ENCODE results near the gene NFIA. TPM values are rescaled to one million over a fixed set of nuclear protein-coding genes. Genes with fewer than 3 reads are reported as not detected.

Gene NFIA
- total and polyA plus RNA-seq, 8 donors: 9.6 to 108 (median 37.2) TPM

GRCh38 chr1:61447968-61448430 is 365.6 kb downstream of the NFIA start:
- H3K27me3 ChIP-seq: no peaks in the 10 kb centered on the region
- no peaks in the 10 kb centered on the region for H3K36me3 ChIP-seq
- 83 to 95% (median 91%) methylated on average over 7 of the region's 7 CpGs for WGBS, 5 donors
- H3K9me3 ChIP-seq: no peaks in the 10 kb centered on the region
- no peak for DNase-seq
- no peak overlapping the region for H3K4me3 ChIP-seq
- peaks cover 44 to 93% (median 73%) of the 10 kb centered on the region in 4 donors for H3K4me1 ChIP-seq
- intact Hi-C loops (cut with DNase I; ENCODE audit: low total_unique reads): loop anchor here (10.0 kb wide), 1 partner anchor 473 kb away; no protein-coding TSS in a partner anchor
- TF ChIP-seq EP300 (IDR thresholded peaks at IDR 0.05) (no peak), CTCF (IDR thresholded peaks at IDR 0.05) (no peak), POLR2A (IDR thresholded peaks at IDR 0.05) (no peak), POLR2AphosphoS5 (IDR thresholded peaks at IDR 0.05) (no peak)
- H3K27ac ChIP-seq: peak overlapping the region in 4 of 5 donors; percentile 48 to 81 (median 62)

- H3K27ac ChIP-seq: peak overlapping the region in 4 of 5 donors; percentile 68 to 81 (median 73)
- peak; percentile 61 for TF ChIP-seq EP300 (IDR thresholded peaks at IDR 0.05)
- TF ChIP-seq POLR2AphosphoS5 (IDR thresholded peaks at IDR 0.05): peak; percentile 19 to 59 (median 48)
- no peak for TF ChIP-seq POLR2A (IDR thresholded peaks at IDR 0.05)
- TF ChIP-seq CTCF (IDR thresholded peaks at IDR 0.05): no peak
- WGBS, 5 donors: 58 to 85% (median 79%) methylated on average over 9 of the region's 9 CpGs
- H3K36me3 ChIP-seq: no peaks in the 10 kb centered on the region
- no peaks in the 10 kb centered on the region for H3K27me3 ChIP-seq
- no peaks in the 10 kb centered on the region for H3K9me3 ChIP-seq
- peak in 1 of 2 donors; percentile 75 for DNase-seq
- H3K4me3 ChIP-seq: no peak overlapping the region
- intact Hi-C loops (cut with DNase I; ENCODE audit: low total_unique reads): loop anchor here (10.0 kb wide), 1 partner anchor 474 kb away; no protein-coding TSS in a partner anchor
- peaks cover 40 to 93% (median 74%) of the 10 kb centered on the region in 4 donors for H3K4me1 ChIP-seq
Measured at GRCh38 chr1:61448914-61449313, 366.6 kb downstream of the NFIA start.

- no peak overlapping the region for H3K4me3 ChIP-seq
- no peak for TF ChIP-seq POLR2AphosphoS5 (IDR thresholded peaks at IDR 0.05)
- no peak for TF ChIP-seq POLR2A (IDR thresholded peaks at IDR 0.05)
- no peak for TF ChIP-seq CTCF (IDR thresholded peaks at IDR 0.05)
- no peak for TF ChIP-seq EP300 (IDR thresholded peaks at IDR 0.05)
- H3K36me3 ChIP-seq: no peaks in the 10 kb centered on the region
- peaks cover 38 to 92% (median 71%) of the 10 kb centered on the region in 4 donors for H3K4me1 ChIP-seq
- WGBS, 5 donors: 47 to 58% (median 49%) methylated on average over 5 of the region's 5 CpGs
- H3K27ac ChIP-seq: peak overlapping the region in 4 of 5 donors; percentile 68 to 81 (median 73)
- intact Hi-C loops (cut with DNase I; ENCODE audit: low total_unique reads): loop anchor here (10.0 kb wide), 1 partner anchor 475 kb away; no protein-coding TSS in a partner anchor
- no peaks in the 10 kb centered on the region for H3K27me3 ChIP-seq
- no peaks in the 10 kb centered on the region for H3K9me3 ChIP-seq
- no peak for DNase-seq
Measured at GRCh38 chr1:61449410-61449809, 367.0 kb downstream of the NFIA start.

- no peaks in the 10 kb centered on the region for H3K27me3 ChIP-seq
- intact Hi-C loops (cut with DNase I; ENCODE audit: low total_unique reads): loop anchor here (5.0 kb wide), 1 partner anchor 398 kb away; no protein-coding TSS in a partner anchor
- peaks cover 34 to 81% (median 61%) of the 10 kb centered on the region in 4 donors for H3K4me1 ChIP-seq
- H3K36me3 ChIP-seq: peaks cover 0 to 9% (median 3%) of the 10 kb centered on the region in 4 donors
- no peak overlapping the region for H3K4me3 ChIP-seq
- WGBS, 5 donors: 13 to 36% (median 19%) methylated on average over 4 of the region's 4 CpGs
- peak overlapping the region; percentile 28 to 81 (median 72) for H3K27ac ChIP-seq
- no peaks in the 10 kb centered on the region for H3K9me3 ChIP-seq
- TF ChIP-seq POLR2A (IDR thresholded peaks at IDR 0.05) (no peak), POLR2AphosphoS5 (IDR thresholded peaks at IDR 0.05) (peak in 1 of 3 donors; percentile 37)
- peak in 1 of 2 donors; percentile 84 for DNase-seq
Measured at GRCh38 chr1:61450454-61450853, 368.1 kb downstream of the NFIA start.
